ENCODE measurements around the gene PCSK6. TPM values are rescaled to one million over a fixed set of nuclear protein-coding genes. Genes with fewer than 3 reads are reported as not detected.

Gene PCSK6
- total and polyA plus RNA-seq, 8 donors: 2.8 to 91.5 (median 17.8) TPM

GRCh38 chr15:101348643-101349042, 140.9 kb downstream of the PCSK6 start:
- H3K4me3 ChIP-seq: no peak overlapping the region
- DNase-seq: no peak
- intact Hi-C loops (cut with DNase I; ENCODE audit: low total_unique reads): no loop called here
- WGBS, 5 donors: 26 to 44% (median 40%) methylated on average over 12 of the region's 12 CpGs
- H3K36me3 ChIP-seq: no peaks in the 10 kb centered on the region
- H3K27ac ChIP-seq: peak overlapping the region in 4 of 5 donors; percentile 60 to 81 (median 66)
- H3K4me1 ChIP-seq: peaks cover 6 to 30% (median 25%) of the 10 kb centered on the region in 4 donors
- no peak for TF ChIP-seq CTCF (IDR thresholded peaks at IDR 0.05)
- no peak for TF ChIP-seq POLR2A (IDR thresholded peaks at IDR 0.05)
- TF ChIP-seq POLR2AphosphoS5 (IDR thresholded peaks at IDR 0.05): no peak
- TF ChIP-seq EP300 (IDR thresholded peaks at IDR 0.05): no peak
- no peaks in the 10 kb centered on the region for H3K9me3 ChIP-seq
- peaks cover 0 to 8% (median 0%) of the 10 kb centered on the region in 3 donors for H3K27me3 ChIP-seq

- H3K4me3 ChIP-seq: no peak overlapping the region
- no peaks in the 10 kb centered on the region for H3K36me3 ChIP-seq
- peaks cover 6 to 30% (median 25%) of the 10 kb centered on the region in 4 donors for H3K4me1 ChIP-seq
- 75 to 86% (median 80%) methylated on average over 11 to 17 of the region's 17 CpGs for WGBS, 5 donors
- intact Hi-C loops (cut with DNase I; ENCODE audit: low total_unique reads): no loop called here
- peaks cover 0 to 8% (median 0%) of the 10 kb centered on the region in 3 donors for H3K27me3 ChIP-seq
- no peaks in the 10 kb centered on the region for H3K9me3 ChIP-seq
- H3K27ac ChIP-seq: peak overlapping the region in 2 of 5 donors; percentile 60 to 81
- TF ChIP-seq POLR2AphosphoS5 (IDR thresholded peaks at IDR 0.05): no peak
- TF ChIP-seq EP300 (IDR thresholded peaks at IDR 0.05): no peak
- TF ChIP-seq CTCF (IDR thresholded peaks at IDR 0.05): no peak
- TF ChIP-seq POLR2A (IDR thresholded peaks at IDR 0.05): no peak
- DNase-seq: no peak
Measured at GRCh38 chr15:101348015-101348414, 141.5 kb downstream of the PCSK6 start.

- DNase-seq: no peak
- TF ChIP-seq CTCF (IDR thresholded peaks at IDR 0.05) (no peak), POLR2A (IDR thresholded peaks at IDR 0.05) (no peak), POLR2AphosphoS5 (IDR thresholded peaks at IDR 0.05) (no peak), EP300 (IDR thresholded peaks at IDR 0.05) (no peak)
- Histone ChIP-seq H3K4me3 (no peak overlapping the region), H3K36me3 (no peaks in the 10 kb centered on the region), H3K27me3 (peaks cover 0 to 8% (median 0%) of the 10 kb centered on the region in 3 donors), H3K9me3 (no peaks in the 10 kb centered on the region), H3K27ac (peak overlapping the region in 1 of 5 donors; percentile 81), H3K4me1 (peaks cover 6 to 30% (median 25%) of the 10 kb centered on the region in 4 donors)
- intact Hi-C loops (cut with DNase I; ENCODE audit: low total_unique reads): no loop called here
- WGBS, 5 donors: 74 to 88% (median 76%) methylated on average over 5 of the region's 5 CpGs
Measured at GRCh38 chr15:101347454-101347853, 142.1 kb downstream of the PCSK6 start.

- H3K4me1 ChIP-seq: peaks cover 6 to 30% (median 25%) of the 10 kb centered on the region in 4 donors
- no peaks in the 10 kb centered on the region for H3K9me3 ChIP-seq
- H3K27me3 ChIP-seq: peaks cover 0 to 8% (median 0%) of the 10 kb centered on the region in 3 donors
- intact Hi-C loops (cut with DNase I; ENCODE audit: low total_unique reads): no loop called here
- H3K36me3 ChIP-seq: no peaks in the 10 kb centered on the region
- TF ChIP-seq POLR2A (IDR thresholded peaks at IDR 0.05) (no peak), EP300 (IDR thresholded peaks at IDR 0.05) (no peak)
- WGBS, 5 donors: 32 to 49% (median 42%) methylated on average over 5 of the region's 5 CpGs
- no peak overlapping the region for H3K27ac ChIP-seq
- no peak for DNase-seq
- no peak overlapping the region for H3K4me3 ChIP-seq
Measured at GRCh38 chr15:101346928-101347327, 142.6 kb downstream of the PCSK6 start.

- Histone ChIP-seq H3K27ac (no peak overlapping the region), H3K36me3 (no peaks in the 10 kb centered on the region), H3K4me3 (no peak overlapping the region), H3K4me1 (peaks cover 0 to 9% (median 5%) of the 10 kb centered on the region in 4 donors), H3K9me3 (no peaks in the 10 kb centered on the region), H3K27me3 (peaks cover 0 to 4% (median 0%) of the 10 kb centered on the region in 3 donors)
- TF ChIP-seq POLR2A (IDR thresholded peaks at IDR 0.05) (no peak), POLR2AphosphoS5 (IDR thresholded peaks at IDR 0.05) (no peak), EP300 (IDR thresholded peaks at IDR 0.05) (no peak)
- intact Hi-C loops (cut with DNase I; ENCODE audit: low total_unique reads): no loop called here
- DNase-seq: no peak
Measured at GRCh38 chr15:101342056-101342455, 147.5 kb downstream of the PCSK6 start.

Measured in stomach (tissue), 9 donors.